ENCODE measurements around the gene MUC6. TPM values are rescaled to one million over a fixed set of nuclear protein-coding genes. Genes with fewer than 3 reads are reported as not detected.
A peak's percentile ranks its signal among the peaks of the same experiment; 100 is the strongest.

The MUC6 gene
- total RNA-seq, 3 donors from 2014 or later (not counting 1 experiment from before 2014, with no cell fraction given), result not detected

- H3K9me3 Mint-ChIP-seq, result peaks cover 0 to 2% of the 10 kb centered on the region in 2 donors
- no peaks in the 10 kb centered on the region for H3K4me1 ChIP-seq (ENCODE audit: control insufficient read depth, insufficient read depth, low read length)
- DNase-seq, result no peak
- H3K27ac Mint-ChIP-seq, result no peak overlapping the region
- no peaks in the 10 kb centered on the region for H3K36me3 ChIP-seq (ENCODE audit: control insufficient read depth, insufficient read depth, low read length)
- H3K9me3 ChIP-seq (ENCODE audit: control insufficient read depth, insufficient read depth, low read length), result no peaks in the 10 kb centered on the region
- TF ChIP-seq CTCF (IDR thresholded peaks at IDR 0.05), result no peak
- intact Hi-C loops (cut with micrococcal nuclease), result no loop called here
- H3K27ac ChIP-seq (ENCODE audit: low read length), result no peak overlapping the region
- no peaks in the 10 kb centered on the region for H3K27me3 ChIP-seq (ENCODE audit: control insufficient read depth, insufficient read depth, low read length)
- no peak overlapping the region for H3K4me3 Mint-ChIP-seq
- no peak for ATAC-seq
- no peaks in the 10 kb centered on the region for H3K4me1 Mint-ChIP-seq
- H3K27me3 Mint-ChIP-seq (ENCODE audit: low read depth in 2 of 2), result peaks cover 10 to 29% of the 10 kb centered on the region in 2 donors
- H3K36me3 Mint-ChIP-seq, result no peaks in the 10 kb centered on the region
- 43% methylated on average over 3 of the region's 3 CpGs for WGBS (ENCODE audit: insufficient coverage)
- no peak overlapping the region for H3K4me3 ChIP-seq (ENCODE audit: low read length)
Observed at GRCh38 chr11:1064167-1064566, 27.6 kb upstream of the MUC6 start.

DNA sequence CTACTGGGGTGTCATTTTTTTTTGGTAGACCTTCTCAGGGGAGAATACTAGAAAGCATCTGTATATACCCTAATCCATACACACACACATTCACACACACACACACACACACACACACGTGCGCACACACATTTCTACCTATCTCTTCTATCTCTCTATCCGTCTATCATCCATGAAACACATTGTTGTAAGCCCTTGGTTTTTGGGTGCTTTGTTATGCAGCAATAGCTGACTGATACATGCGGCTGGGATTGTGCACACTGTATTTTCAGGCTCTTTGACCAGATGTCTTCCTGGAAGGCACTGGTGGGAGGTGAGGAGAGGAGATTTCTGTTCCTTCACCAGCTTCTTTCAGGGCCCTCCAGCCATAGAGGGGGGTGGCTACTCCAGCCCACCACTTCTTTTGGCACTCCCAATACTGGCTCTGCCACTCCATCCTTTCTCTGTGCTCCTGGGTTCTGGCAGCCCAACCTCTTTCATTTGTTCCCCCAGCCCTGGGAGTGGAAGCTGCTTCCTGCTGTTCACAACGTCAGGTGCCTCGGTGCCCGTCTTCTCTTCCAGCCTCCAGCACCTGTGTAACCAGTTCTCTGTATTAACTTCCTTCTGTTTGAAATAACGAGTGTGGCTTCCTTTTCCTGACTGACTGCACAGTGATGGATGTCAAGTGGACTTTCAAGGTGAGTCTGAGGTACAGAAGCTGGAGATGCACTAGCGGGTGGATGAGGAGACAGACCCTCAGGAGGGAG lies 25.7 kb upstream of the MUC6 start:
- DNase-seq (no peak), ATAC-seq (no peak)
- Histone ChIP-seq H3K27ac (ENCODE audit: low read length) (no peak overlapping the region), H3K4me1 (ENCODE audit: control insufficient read depth, insufficient read depth, low read length) (no peaks in the 10 kb centered on the region), H3K27me3 (ENCODE audit: control insufficient read depth, insufficient read depth, low read length) (no peaks in the 10 kb centered on the region), H3K4me3 (ENCODE audit: low read length) (no peak overlapping the region), H3K9me3 (ENCODE audit: control insufficient read depth, insufficient read depth, low read length) (no peaks in the 10 kb centered on the region), H3K36me3 (ENCODE audit: control insufficient read depth, insufficient read depth, low read length) (no peaks in the 10 kb centered on the region)
- WGBS (ENCODE audit: insufficient coverage), result 44% methylated on average over 9 of the region's 9 CpGs
- Mint-ChIP-seq H3K27me3 (ENCODE audit: low read depth in 2 of 2) (peaks cover 17 to 31% of the 10 kb centered on the region in 2 donors), H3K27ac (no peak overlapping the region), H3K4me1 (no peaks in the 10 kb centered on the region), H3K36me3 (no peaks in the 10 kb centered on the region), H3K4me3 (no peak overlapping the region), H3K9me3 (peaks cover 0 to 2% of the 10 kb centered on the region in 2 donors)
- no peak for TF ChIP-seq CTCF (IDR thresholded peaks at IDR 0.05)
- intact Hi-C loops (cut with micrococcal nuclease), result no loop called here

- Histone ChIP-seq H3K27me3 (ENCODE audit: control insufficient read depth, insufficient read depth, low read length) (no peaks in the 10 kb centered on the region), H3K4me1 (ENCODE audit: control insufficient read depth, insufficient read depth, low read length) (no peaks in the 10 kb centered on the region), H3K9me3 (ENCODE audit: control insufficient read depth, insufficient read depth, low read length) (no peaks in the 10 kb centered on the region), H3K4me3 (ENCODE audit: low read length) (no peak overlapping the region), H3K36me3 (ENCODE audit: control insufficient read depth, insufficient read depth, low read length) (no peaks in the 10 kb centered on the region), H3K27ac (ENCODE audit: low read length) (no peak overlapping the region)
- Mint-ChIP-seq H3K9me3 (peaks cover 0 to 2% of the 10 kb centered on the region in 2 donors), H3K4me3 (no peak overlapping the region), H3K27me3 (ENCODE audit: low read depth in 2 of 2) (peaks cover 17 to 24% of the 10 kb centered on the region in 2 donors), H3K4me1 (no peaks in the 10 kb centered on the region), H3K36me3 (no peaks in the 10 kb centered on the region), H3K27ac (no peak overlapping the region)
- WGBS (ENCODE audit: insufficient coverage), result 87% methylated on average over 17 of the region's 18 CpGs
- ATAC-seq (no peak), DNase-seq (peak in 1 of 2 donors; percentile 10)
- intact Hi-C loops (cut with micrococcal nuclease), result no loop called here
- no peak for TF ChIP-seq CTCF (IDR thresholded peaks at IDR 0.05)
Observed at GRCh38 chr11:1060852-1061616, 24.5 kb upstream of the MUC6 start.
